ENCODE data around the gene TMEM139.

Gene TMEM139

GRCh38 chr7:143334244-143334643 is 49.5 kb downstream of the TMEM139 start:
- Histone ChIP-seq H3K4me3 (ENCODE audit: low read depth in 1 of 2, low read length in 1 of 2) (no peak overlapping the region), H3K27ac (no peak overlapping the region), H3K27me3 (no peaks in the 10 kb centered on the region), H3K9me3 (no peaks in the 10 kb centered on the region), H3K36me3 (no peaks in the 10 kb centered on the region), H3K4me1 (ENCODE audit: control insufficient read depth in 1 of 2, insufficient read depth in 1 of 2, low read depth in 1 of 2, low read length in 1 of 2) (no peaks in the 10 kb centered on the region)
- no peak for TF ChIP-seq CTCF (IDR thresholded peaks at IDR 0.05)

- Histone ChIP-seq H3K9me3 (no peaks in the 10 kb centered on the region), H3K27me3 (no peaks in the 10 kb centered on the region), H3K4me3 (ENCODE audit: low read depth in 1 of 2, low read length in 1 of 2) (no peak overlapping the region), H3K27ac (no peak overlapping the region), H3K4me1 (ENCODE audit: control insufficient read depth in 1 of 2, insufficient read depth in 1 of 2, low read depth in 1 of 2, low read length in 1 of 2) (no peaks in the 10 kb centered on the region), H3K36me3 (no peaks in the 10 kb centered on the region)
- no peak for TF ChIP-seq CTCF (IDR thresholded peaks at IDR 0.05)
Measured at GRCh38 chr7:143337216-143337615, 52.5 kb downstream of the TMEM139 start.

All from neutrophil (primary cell).